Stomach (tissue), 9 donors: ENCODE results near the gene LHX5. TPM values are rescaled to one million over a fixed set of nuclear protein-coding genes. Genes with fewer than 3 reads are reported as not detected.
A peak's percentile ranks its signal among the peaks of the same experiment; 100 is the strongest.

Source experiments
- DNase-seq, 2 donors: peaks; one replicate each; pipeline versions ENCODE4 v3.0.0 to v3.0.0-alpha.2; 2013 to 2019
- H3K27ac ChIP-seq, 5 donors: fragments of 200-600 bp in 4 of 5; sonication (generic) in 4 of 5; one replicate each; pipeline ENCODE4 v1.5.1; 2013 to 2019; ENCODE audit warnings: mild to moderate bottlenecking in 1 of 5, moderate library complexity in 1 of 5
- H3K27me3 ChIP-seq, 3 donors: fragments of 200-600 bp; sonication (generic); one replicate each; pipeline ENCODE4 v1.5.1; 2017 to 2019; ENCODE audit warnings: mixed run types in 1 of 3
- H3K36me3 ChIP-seq, 4 donors: fragments of 200-600 bp; sonication (generic); 1 replicate in 3 of 4; 2 replicates in 1 of 4; pipeline ENCODE4 v1.5.1; 2016 to 2019
- H3K4me1 ChIP-seq, 4 donors: fragments of 200-600 bp; sonication (generic); one replicate each; pipeline ENCODE4 v1.5.1; 2016 to 2019
- H3K4me3 ChIP-seq, 4 donors: fragments of 200-600 bp; sonication (generic) in 3 of 4; one replicate each; pipeline ENCODE4 v1.5.1; 2016 to 2019; ENCODE audit warnings: mild to moderate bottlenecking in 1 of 4
- H3K9me3 ChIP-seq, 4 donors: fragments of 200-600 bp; sonication (generic); one replicate each; pipeline ENCODE4 v1.5.1; 2016 to 2019
- EP300 ChIP-seq: sonication (generic); formaldehyde crosslinking; IDR thresholded peaks from one replicate; pipeline ENCODE4 v1.6.1; 2017; ENCODE audit warnings: antibody characterized with exemption
- POLR2A ChIP-seq, 4 donors: fragments of 450-650 bp; IDR thresholded peaks; one replicate each; pipeline ENCODE4 v1.6.1; 2016; ENCODE audit warnings: antibody characterized with exemption in 4 of 4, control low read depth in 2 of 4, mild to moderate bottlenecking in 1 of 4, moderate library complexity in 1 of 4
- POLR2AphosphoS5 ChIP-seq, 3 donors: sonication (generic); formaldehyde crosslinking; IDR thresholded peaks; one replicate each; pipeline ENCODE4 v1.6.1; 2016; ENCODE audit warnings: antibody characterized with exemption in 3 of 3
- WGBS, 5 donors: extraction: QIAGEN DNeasy Blood & Tissue Kit in 3 of 5; methylation state at CpG; one replicate each; pipeline versions ENCODE4 v1.1.5 to v1.1.7; 2013 to 2018; 5-methylcytosine and 5-hydroxymethylcytosine counted together
- intact Hi-C: fragments of 100-400 bp; cut with DNase I; formaldehyde crosslinking; loops from one replicate; pipeline ENCODE4 v1.15.1; 2023; ENCODE audit warnings: low total_unique reads
- polyA plus RNA-seq, 3 donors: library from polyadenylated mRNA; stranded (reverse); fragments of 200-250 nt; gene quantifications; one replicate each; pipeline ENCODE4 v1.2.3, GENCODE V29; 2013
- total RNA-seq, 5 donors: library from RNA; depleted of rRNA; stranded (reverse); fragments of >200 nt; gene quantifications; one replicate each; pipeline versions ENCODE4 v1.1.0 to v1.2.3, GENCODE V29; 2014 to 2016
- TF ChIP-seq, protein P1 (sequence below), 7 experiments: fragments of 450-650 bp in 4 of 7; fragments of 200-600 bp in 3 of 7; sonication (generic) in 3 of 7; IDR thresholded peaks; one replicate each; pipeline ENCODE4 v1.5.1; 2016 to 2019; ENCODE audit warnings: antibody characterized with exemption in 7 of 7, control low read depth in 2 of 7, mild to moderate bottlenecking in 1 of 7
- donor health status: healthy with polysubstance abuse.
- donor health status: Bipolar disorder and iron deficiency.
- donor health status: healthy.

The LHX5 gene
- total and polyA plus RNA-seq, 8 donors, result 0.29 to 1.4 (median 0.45) TPM; not detected in 3

DNA sequence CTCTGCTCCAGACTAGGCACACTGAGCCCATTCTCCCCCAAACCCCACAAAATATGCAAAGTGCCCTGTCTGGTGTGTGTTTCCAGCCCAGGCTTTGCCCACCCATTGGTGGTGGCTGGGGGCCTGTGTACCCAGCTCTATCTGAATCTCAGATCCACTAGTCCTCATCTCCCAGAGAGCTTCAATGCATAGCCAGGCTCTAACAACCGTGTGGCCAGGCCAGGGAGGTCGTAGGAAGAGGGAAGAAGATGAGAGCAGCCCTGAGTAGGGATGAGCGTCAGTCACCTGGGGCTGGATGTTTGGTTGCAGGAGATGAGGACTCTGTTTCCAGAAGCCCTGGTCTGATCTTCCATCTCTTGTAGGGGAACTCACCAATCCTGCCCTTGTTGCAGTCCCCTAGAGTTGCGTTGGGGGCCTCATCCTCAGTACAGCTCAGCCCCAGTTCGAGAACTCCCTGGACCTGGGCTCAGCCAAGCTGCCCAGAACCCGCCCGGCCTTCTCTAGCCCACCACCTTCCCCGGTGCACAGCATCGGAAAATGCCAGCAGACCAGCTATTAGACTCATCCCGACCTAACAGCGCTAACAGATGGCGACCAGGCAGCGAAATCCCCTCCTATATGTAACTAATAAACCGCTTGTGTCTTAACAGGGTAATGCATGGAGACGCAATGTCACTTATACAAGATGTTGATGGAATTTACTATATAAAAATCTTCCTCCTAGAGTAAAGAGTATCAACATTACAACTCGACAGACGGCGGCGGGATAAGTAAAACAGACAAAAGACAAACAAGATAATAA, 3.2 kb upstream of the LHX5 start:
- WGBS, 5 donors, result 2 to 5% (median 4%) methylated on average over 19 of the region's 19 CpGs
- Histone ChIP-seq H3K4me3 (peak overlapping the region in 1 of 4 donors; percentile 13), H3K27ac (no peak overlapping the region), H3K27me3 (peaks cover 54 to 100% (median 98%) of the 10 kb centered on the region in 3 donors), H3K36me3 (no peaks in the 10 kb centered on the region), H3K4me1 (peaks cover 0 to 41% (median 12%) of the 10 kb centered on the region in 4 donors), H3K9me3 (peaks cover 0 to 7% (median 1%) of the 10 kb centered on the region in 4 donors)
- TF ChIP-seq POLR2AphosphoS5 (IDR thresholded peaks at IDR 0.05) (no peak), POLR2A (IDR thresholded peaks at IDR 0.05) (no peak), EP300 (no peak)
- TF ChIP-seq, protein P1, sequence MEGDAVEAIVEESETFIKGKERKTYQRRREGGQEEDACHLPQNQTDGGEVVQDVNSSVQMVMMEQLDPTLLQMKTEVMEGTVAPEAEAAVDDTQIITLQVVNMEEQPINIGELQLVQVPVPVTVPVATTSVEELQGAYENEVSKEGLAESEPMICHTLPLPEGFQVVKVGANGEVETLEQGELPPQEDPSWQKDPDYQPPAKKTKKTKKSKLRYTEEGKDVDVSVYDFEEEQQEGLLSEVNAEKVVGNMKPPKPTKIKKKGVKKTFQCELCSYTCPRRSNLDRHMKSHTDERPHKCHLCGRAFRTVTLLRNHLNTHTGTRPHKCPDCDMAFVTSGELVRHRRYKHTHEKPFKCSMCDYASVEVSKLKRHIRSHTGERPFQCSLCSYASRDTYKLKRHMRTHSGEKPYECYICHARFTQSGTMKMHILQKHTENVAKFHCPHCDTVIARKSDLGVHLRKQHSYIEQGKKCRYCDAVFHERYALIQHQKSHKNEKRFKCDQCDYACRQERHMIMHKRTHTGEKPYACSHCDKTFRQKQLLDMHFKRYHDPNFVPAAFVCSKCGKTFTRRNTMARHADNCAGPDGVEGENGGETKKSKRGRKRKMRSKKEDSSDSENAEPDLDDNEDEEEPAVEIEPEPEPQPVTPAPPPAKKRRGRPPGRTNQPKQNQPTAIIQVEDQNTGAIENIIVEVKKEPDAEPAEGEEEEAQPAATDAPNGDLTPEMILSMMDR (IDR thresholded peaks at IDR 0.05), result no peak
- no peak for DNase-seq
- intact Hi-C loops, result no loop called here

DNA sequence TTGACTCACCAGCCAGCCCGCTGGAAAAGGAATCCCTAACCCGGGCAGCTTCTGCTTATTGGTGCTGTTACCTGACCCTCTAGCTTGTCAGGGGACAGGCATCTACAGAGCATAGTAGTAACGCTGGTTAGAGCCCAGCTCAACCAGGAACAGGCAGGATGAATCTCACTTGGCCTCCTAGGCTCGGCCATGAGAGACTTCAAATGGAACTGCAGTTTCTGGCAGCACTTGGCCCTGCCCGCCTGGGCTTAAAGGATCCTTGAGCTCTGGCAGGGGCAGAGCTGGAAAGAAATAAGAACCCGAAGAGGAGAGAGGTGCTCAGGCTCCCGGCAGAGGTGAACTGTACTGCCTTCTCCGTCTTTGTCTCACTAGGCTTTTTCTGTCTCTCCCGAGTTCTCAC, 2.3 kb upstream of the LHX5 start:
- 1 to 4% (median 2%) methylated on average over 6 to 9 of the region's 9 CpGs for WGBS, 5 donors
- TF ChIP-seq EP300 (no peak), POLR2AphosphoS5 (IDR thresholded peaks at IDR 0.05) (no peak), POLR2A (IDR thresholded peaks at IDR 0.05) (no peak)
- TF ChIP-seq, protein P1 (IDR thresholded peaks at IDR 0.05), result no peak
- no peak for DNase-seq
- H3K4me1 ChIP-seq, result peaks cover 0 to 34% (median 10%) of the 10 kb centered on the region in 4 donors
- no peaks in the 10 kb centered on the region for H3K36me3 ChIP-seq
- H3K27me3 ChIP-seq, result peaks cover 51 to 100% (median 98%) of the 10 kb centered on the region in 3 donors
- intact Hi-C loops, result no loop called here
- H3K4me3 ChIP-seq, result peak overlapping the region in 1 of 4 donors; percentile 13
- H3K27ac ChIP-seq, result no peak overlapping the region
- peaks cover 0 to 7% (median 1%) of the 10 kb centered on the region in 4 donors for H3K9me3 ChIP-seq

DNA sequence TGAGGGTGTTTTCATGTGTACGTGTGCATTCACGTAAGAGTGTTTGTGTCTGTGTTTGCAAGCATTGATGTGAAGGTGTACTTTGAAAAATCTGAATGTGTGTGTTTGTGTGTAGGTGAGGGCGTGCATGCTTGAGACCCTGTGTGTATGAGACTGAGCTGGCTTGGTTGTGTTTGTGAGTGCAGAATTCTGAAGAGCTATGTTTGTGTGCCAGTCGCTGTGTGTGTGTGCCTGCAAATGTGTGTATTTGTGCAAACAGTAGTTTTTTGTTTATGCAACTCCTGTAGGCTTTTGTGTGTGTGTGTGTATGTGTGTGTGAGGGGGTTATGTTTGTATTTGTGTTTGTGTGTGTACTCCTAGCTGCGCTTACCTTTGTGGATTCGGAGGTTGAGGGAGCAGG, 1.7 kb upstream of the LHX5 start:
- Histone ChIP-seq H3K27ac (no peak overlapping the region), H3K4me3 (no peak overlapping the region), H3K27me3 (peaks cover 47 to 100% (median 98%) of the 10 kb centered on the region in 3 donors), H3K9me3 (peaks cover 0 to 2% (median 0%) of the 10 kb centered on the region in 4 donors), H3K36me3 (no peaks in the 10 kb centered on the region), H3K4me1 (peaks cover 0 to 34% (median 11%) of the 10 kb centered on the region in 4 donors)
- DNase-seq, result no peak
- TF ChIP-seq, protein P1 (IDR thresholded peaks at IDR 0.05), result no peak
- TF ChIP-seq POLR2AphosphoS5 (IDR thresholded peaks at IDR 0.05) (no peak), EP300 (no peak), POLR2A (IDR thresholded peaks at IDR 0.05) (no peak)
- intact Hi-C loops, result no loop called here
- WGBS, 5 donors, result 7 to 18% (median 8%) methylated on average over 6 of the region's 6 CpGs

DNA sequence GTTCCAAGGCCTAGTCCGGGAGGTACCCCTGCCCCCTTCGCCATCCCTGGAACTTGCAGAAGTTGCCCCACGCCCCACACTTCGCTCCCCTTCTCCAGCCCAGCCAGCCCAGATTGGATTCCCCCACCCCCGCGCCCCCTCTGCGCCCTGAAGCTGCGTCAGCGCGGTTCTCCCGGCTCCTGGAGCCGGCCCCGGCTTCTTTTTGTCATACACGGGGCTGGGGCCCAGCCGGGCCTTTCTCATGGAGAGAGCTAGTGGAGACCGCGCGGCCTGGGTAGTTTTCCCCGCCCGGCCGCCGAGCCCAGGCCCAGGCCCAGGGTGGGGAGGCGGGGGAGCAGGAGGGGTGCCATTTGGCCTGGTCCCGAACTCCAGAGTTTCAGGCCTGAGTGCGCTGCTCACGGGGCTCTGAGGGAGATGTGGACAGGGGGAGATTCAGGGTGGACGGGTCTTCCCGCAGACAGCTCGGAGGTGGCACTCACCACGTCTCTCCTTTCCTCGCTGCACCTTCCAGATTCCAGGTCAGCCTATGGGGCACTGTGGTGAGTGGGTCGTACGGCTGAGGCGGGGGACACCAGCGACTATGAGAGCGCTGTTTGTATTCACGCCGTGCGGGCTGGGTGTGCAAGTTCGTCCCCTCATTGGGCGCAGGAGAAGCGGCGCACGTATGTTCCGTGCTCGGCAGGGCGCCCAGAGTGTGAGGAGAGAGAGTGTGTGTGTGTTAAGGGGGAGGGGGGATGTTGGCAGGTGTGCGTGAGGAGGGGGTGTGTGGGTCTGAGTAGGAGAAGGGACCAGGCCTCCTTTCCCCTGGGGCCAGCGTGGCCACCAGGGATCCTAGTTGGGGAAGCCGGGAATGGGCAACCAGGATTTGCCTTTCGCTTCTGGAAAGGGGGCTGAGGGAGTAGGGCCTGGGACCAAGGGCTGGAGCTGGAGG, 785 bp upstream of the LHX5 start:
- TF ChIP-seq POLR2AphosphoS5 (IDR thresholded peaks at IDR 0.05) (no peak), POLR2A (IDR thresholded peaks at IDR 0.05) (no peak), EP300 (no peak)
- TF ChIP-seq, protein P1 (IDR thresholded peaks at IDR 0.05), result no peak
- DNase-seq, result no peak
- Histone ChIP-seq H3K4me1 (peaks cover 5 to 44% (median 20%) of the 10 kb centered on the region in 4 donors), H3K27me3 (peaks cover 44 to 100% (median 98%) of the 10 kb centered on the region in 3 donors), H3K36me3 (no peaks in the 10 kb centered on the region), H3K27ac (no peak overlapping the region), H3K4me3 (peak overlapping the region in 1 of 4 donors; percentile 13), H3K9me3 (no peaks in the 10 kb centered on the region)
- intact Hi-C loops, result no loop called here
- 2 to 4% (median 3%) methylated on average over 44 to 51 of the region's 51 CpGs for WGBS, 5 donors
